T-helper 17 cell (primary cell): Measurements from ENCODE around the gene CHN2. TPM values are rescaled to one million over a fixed set of nuclear protein-coding genes. Genes with fewer than 3 reads are reported as not detected.

Source experiments
- ATAC-seq: fragments of 150-1000 bp; cut with Tn5 transposase; 2 replicates; pipeline ENCODE4 v1.10.0; 2021; ENCODE audit warnings: mild to moderate bottlenecking, moderate library complexity
- DNase-seq, 3 donors: peaks; one replicate each; pipeline versions ENCODE4 v3.0.0 to v3.0.0-alpha.2; 2020 to 2021
- H3K9me3 ChIP-seq: one replicate; pipeline ENCODE4 v1.7.0; 2013; ENCODE audit warnings: low read length, mild to moderate bottlenecking; ENCODE audit not compliant: control insufficient read depth, poor library complexity, severe bottlenecking
- H3K27ac Mint-ChIP-seq: one replicate; pipeline ENCODE4 v1.8.0; 2022; ENCODE audit warnings: mild to moderate bottlenecking, moderate library complexity, mixed read lengths
- H3K27me3 Mint-ChIP-seq: one replicate; pipeline ENCODE4 v1.8.0; 2022; ENCODE audit warnings: mixed read lengths
- H3K36me3 Mint-ChIP-seq: one replicate; pipeline ENCODE4 v1.8.0; 2022; ENCODE audit warnings: low read depth, mixed read lengths
- H3K4me1 Mint-ChIP-seq: one replicate; pipeline ENCODE4 v1.8.0; 2022; ENCODE audit warnings: mild to moderate bottlenecking, mixed read lengths
- H3K4me3 Mint-ChIP-seq: one replicate; pipeline ENCODE4 v1.8.0; 2022; ENCODE audit warnings: mild to moderate bottlenecking, moderate library complexity, mixed read lengths
- total RNA-seq, 4 donors: library from RNA in 2 of 4; stranded (reverse) in 2 of 4; gene quantifications; one replicate each; pipeline ENCODE4 v1.2.3 and lab custom pipeline; 2022 to 2026

Gene CHN2
- total RNA-seq, 2 donors from 2014 or later, result 3.8 to 4.0 TPM

GRCh38 chr7:29484280-29484679, 289.7 kb downstream of the CHN2 start:
- peaks cover 19% of the 10 kb centered on the region for H3K27me3 Mint-ChIP-seq
- H3K9me3 ChIP-seq, result no peaks in the 10 kb centered on the region
- DNase-seq (no peak), ATAC-seq (no peak)
- peaks cover 3% of the 10 kb centered on the region for H3K4me1 Mint-ChIP-seq
- no peak overlapping the region for H3K27ac Mint-ChIP-seq
- no peak overlapping the region for H3K4me3 Mint-ChIP-seq
- no peaks in the 10 kb centered on the region for H3K36me3 Mint-ChIP-seq

- Mint-ChIP-seq H3K4me1 (peaks cover 3% of the 10 kb centered on the region), H3K4me3 (no peak overlapping the region), H3K36me3 (no peaks in the 10 kb centered on the region), H3K27ac (no peak overlapping the region), H3K27me3 (peaks cover 25% of the 10 kb centered on the region)
- DNase-seq (no peak), ATAC-seq (no peak)
- no peaks in the 10 kb centered on the region for H3K9me3 ChIP-seq
Observed at GRCh38 chr7:29485339-29486190, 291.0 kb downstream of the CHN2 start.

- Mint-ChIP-seq H3K27ac (no peak overlapping the region), H3K4me3 (no peak overlapping the region), H3K36me3 (no peaks in the 10 kb centered on the region), H3K27me3 (peaks cover 25% of the 10 kb centered on the region), H3K4me1 (peaks cover 3% of the 10 kb centered on the region)
- ATAC-seq (no peak), DNase-seq (no peak)
- no peaks in the 10 kb centered on the region for H3K9me3 ChIP-seq
Observed at GRCh38 chr7:29486191-29486700, 291.7 kb downstream of the CHN2 start.

GRCh38 chr7:29487424-29487823, 292.8 kb downstream of the CHN2 start:
- H3K9me3 ChIP-seq, result no peaks in the 10 kb centered on the region
- Mint-ChIP-seq H3K4me3 (no peak overlapping the region), H3K4me1 (peaks cover 3% of the 10 kb centered on the region), H3K27me3 (peaks cover 25% of the 10 kb centered on the region), H3K27ac (no peak overlapping the region), H3K36me3 (no peaks in the 10 kb centered on the region)
- no peak for ATAC-seq
- no peak for DNase-seq

GRCh38 chr7:29488203-29488970, 293.8 kb downstream of the CHN2 start:
- H3K27ac Mint-ChIP-seq, result no peak overlapping the region
- H3K4me3 Mint-ChIP-seq, result no peak overlapping the region
- no peaks in the 10 kb centered on the region for H3K9me3 ChIP-seq
- DNase-seq (no peak), ATAC-seq (no peak)
- H3K4me1 Mint-ChIP-seq, result peaks cover 3% of the 10 kb centered on the region
- H3K36me3 Mint-ChIP-seq, result no peaks in the 10 kb centered on the region
- H3K27me3 Mint-ChIP-seq, result peaks cover 25% of the 10 kb centered on the region

DNA sequence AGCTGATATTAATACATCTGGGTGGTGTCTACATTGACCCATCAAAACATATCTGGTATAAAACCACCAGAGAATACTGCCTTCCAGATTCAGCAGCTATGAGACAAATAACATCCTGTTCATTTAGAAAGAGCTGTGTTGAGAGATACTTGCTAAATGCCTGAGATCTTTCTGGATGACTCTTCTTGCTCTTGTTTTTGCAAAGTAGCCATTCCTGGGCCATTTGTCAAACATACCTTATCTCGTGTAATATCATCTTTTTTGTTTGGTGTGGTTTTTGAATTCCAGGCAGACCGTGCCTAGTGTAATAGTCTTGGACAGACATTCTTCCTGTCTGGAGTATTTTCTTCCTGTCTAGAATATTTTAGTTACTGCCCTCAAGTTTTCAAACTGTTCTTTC, 294.4 kb downstream of the CHN2 start:
- Mint-ChIP-seq H3K4me3 (no peak overlapping the region), H3K27me3 (peaks cover 24% of the 10 kb centered on the region), H3K4me1 (peaks cover 3% of the 10 kb centered on the region), H3K27ac (no peak overlapping the region), H3K36me3 (no peaks in the 10 kb centered on the region)
- no peak for ATAC-seq
- DNase-seq, result no peak
- H3K9me3 ChIP-seq, result no peaks in the 10 kb centered on the region

- DNase-seq, result no peak
- ATAC-seq, result no peak
- Mint-ChIP-seq H3K36me3 (no peaks in the 10 kb centered on the region), H3K27ac (no peak overlapping the region), H3K27me3 (peaks cover 18% of the 10 kb centered on the region), H3K4me1 (peaks cover 3% of the 10 kb centered on the region), H3K4me3 (no peak overlapping the region)
- H3K9me3 ChIP-seq, result no peaks in the 10 kb centered on the region
Observed at GRCh38 chr7:29490094-29490607, 295.6 kb downstream of the CHN2 start.

- no peak for DNase-seq
- Mint-ChIP-seq H3K4me1 (no peaks in the 10 kb centered on the region), H3K27me3 (peaks cover 12% of the 10 kb centered on the region), H3K4me3 (no peak overlapping the region), H3K27ac (no peak overlapping the region), H3K36me3 (no peaks in the 10 kb centered on the region)
- ATAC-seq, result no peak
- H3K9me3 ChIP-seq, result no peaks in the 10 kb centered on the region
Observed at GRCh38 chr7:29494350-29494749, 299.8 kb downstream of the CHN2 start.

- no peaks in the 10 kb centered on the region for H3K9me3 ChIP-seq
- Mint-ChIP-seq H3K36me3 (no peaks in the 10 kb centered on the region), H3K27me3 (peaks cover 6% of the 10 kb centered on the region), H3K4me1 (no peaks in the 10 kb centered on the region), H3K4me3 (no peak overlapping the region), H3K27ac (no peak overlapping the region)
- DNase-seq (no peak), ATAC-seq (no peak)
Observed at GRCh38 chr7:29495653-29496052, 301.1 kb downstream of the CHN2 start.

GRCh38 chr7:29496355-29497020, 301.9 kb downstream of the CHN2 start:
- no peaks in the 10 kb centered on the region for H3K9me3 ChIP-seq
- H3K36me3 Mint-ChIP-seq, result no peaks in the 10 kb centered on the region
- peaks cover 6% of the 10 kb centered on the region for H3K27me3 Mint-ChIP-seq
- H3K4me3 Mint-ChIP-seq, result no peak overlapping the region
- DNase-seq (no peak), ATAC-seq (no peak)
- no peaks in the 10 kb centered on the region for H3K4me1 Mint-ChIP-seq
- H3K27ac Mint-ChIP-seq, result no peak overlapping the region

- Mint-ChIP-seq H3K27ac (no peak overlapping the region), H3K4me3 (no peak overlapping the region), H3K36me3 (no peaks in the 10 kb centered on the region), H3K27me3 (peaks cover 6% of the 10 kb centered on the region), H3K4me1 (no peaks in the 10 kb centered on the region)
- no peak for DNase-seq
- H3K9me3 ChIP-seq, result no peaks in the 10 kb centered on the region
- no peak for ATAC-seq
Observed at GRCh38 chr7:29499932-29500331, 305.4 kb downstream of the CHN2 start.

- H3K9me3 ChIP-seq, result no peaks in the 10 kb centered on the region
- Mint-ChIP-seq H3K27me3 (peaks cover 6% of the 10 kb centered on the region), H3K4me3 (no peak overlapping the region), H3K4me1 (no peaks in the 10 kb centered on the region), H3K27ac (no peak overlapping the region), H3K36me3 (no peaks in the 10 kb centered on the region)
- no peak for DNase-seq
- no peak for ATAC-seq
Observed at GRCh38 chr7:29500719-29501118, 306.1 kb downstream of the CHN2 start.

- Mint-ChIP-seq H3K36me3 (no peaks in the 10 kb centered on the region), H3K4me3 (no peak overlapping the region), H3K27me3 (peaks cover 6% of the 10 kb centered on the region), H3K27ac (no peak overlapping the region), H3K4me1 (no peaks in the 10 kb centered on the region)
- no peak for DNase-seq
- no peaks in the 10 kb centered on the region for H3K9me3 ChIP-seq
- no peak for ATAC-seq
Observed at GRCh38 chr7:29502133-29502532, 307.6 kb downstream of the CHN2 start.
